HuH-7.5 (cell line): ENCODE measurements around the gene HYDIN.

Source experiments
- DNase-seq: peaks from one replicate; pipeline ENCODE4 v3.0.0; 2011; ENCODE audit warnings: low spot score

HYDIN gene

DNA sequence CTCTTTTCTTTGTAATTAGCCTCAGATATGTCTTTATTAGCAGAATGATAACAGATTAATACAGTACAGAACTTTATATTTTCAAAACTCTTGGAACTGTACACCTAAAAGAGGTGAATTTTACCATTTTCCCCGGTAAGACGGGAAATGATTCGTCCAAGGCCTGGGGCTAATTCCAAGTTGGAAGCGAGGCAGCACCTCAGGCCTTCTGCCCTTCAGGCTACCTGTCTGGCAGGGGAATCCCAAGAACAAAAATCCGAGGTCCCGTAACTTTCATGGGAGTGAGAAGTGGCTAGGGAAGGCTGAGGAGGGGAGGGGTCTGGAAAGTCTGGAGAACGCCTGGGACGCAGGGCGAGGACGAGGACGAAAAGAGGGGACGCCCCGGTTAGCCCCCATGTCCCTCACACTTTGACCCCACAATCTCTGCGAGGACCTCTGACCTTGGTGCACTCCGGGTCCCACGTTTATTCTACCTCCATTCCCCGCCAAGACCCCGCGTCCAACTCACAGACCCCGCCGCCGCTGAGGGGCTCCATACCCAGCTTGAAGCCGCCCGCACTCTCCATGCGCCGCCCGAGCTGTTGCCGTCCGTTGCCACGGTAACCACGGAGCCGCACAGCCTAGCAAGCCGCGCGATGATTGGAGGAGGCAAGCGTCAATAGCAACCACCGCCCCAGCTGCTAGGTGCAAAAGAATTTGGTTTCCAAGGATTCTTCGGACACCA lies at the start of gene HYDIN:
Gene HYDIN, minus strand, starts transcription at position 601 of the 724 bp plus-strand sequence. CDS start 43,827 bp downstream, outside the sequence.
- no peak for DNase-seq

DNA sequence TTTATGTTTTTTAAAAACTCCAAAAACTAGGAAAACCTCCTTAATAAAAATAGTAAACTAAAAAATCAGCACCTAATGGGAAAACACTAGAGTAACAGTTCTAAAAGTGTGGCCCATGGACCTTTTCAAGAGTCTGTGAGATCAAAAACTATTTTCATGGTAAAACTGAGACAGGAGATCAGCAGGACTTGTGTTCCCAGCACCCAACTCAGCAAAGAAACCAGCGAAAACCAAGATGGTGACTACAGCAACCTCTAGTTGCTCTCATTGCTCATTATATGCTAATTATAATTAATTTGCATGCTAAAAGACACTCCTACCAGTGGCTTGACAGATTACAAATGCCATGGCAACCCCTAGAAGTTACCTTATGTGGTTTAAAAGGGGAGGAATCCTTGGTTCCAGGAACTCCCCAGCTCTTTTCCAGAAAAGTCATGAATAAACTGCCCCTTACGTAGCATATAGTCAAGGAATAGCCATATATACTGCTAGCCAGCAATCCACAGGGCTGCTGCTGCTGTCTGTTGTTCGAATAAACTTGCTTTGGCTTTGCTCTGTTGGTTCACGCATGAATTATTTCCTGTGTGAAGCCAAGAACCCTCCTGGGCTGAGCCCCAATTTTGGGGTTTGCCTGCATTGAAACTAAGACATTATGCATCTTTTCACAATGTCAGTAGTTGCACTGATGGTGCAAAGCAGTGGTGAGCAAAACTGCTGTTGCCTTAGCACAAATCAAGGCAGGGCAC lies 46.2 kb upstream of the HYDIN start:
- DNase-seq: no peak

DNA sequence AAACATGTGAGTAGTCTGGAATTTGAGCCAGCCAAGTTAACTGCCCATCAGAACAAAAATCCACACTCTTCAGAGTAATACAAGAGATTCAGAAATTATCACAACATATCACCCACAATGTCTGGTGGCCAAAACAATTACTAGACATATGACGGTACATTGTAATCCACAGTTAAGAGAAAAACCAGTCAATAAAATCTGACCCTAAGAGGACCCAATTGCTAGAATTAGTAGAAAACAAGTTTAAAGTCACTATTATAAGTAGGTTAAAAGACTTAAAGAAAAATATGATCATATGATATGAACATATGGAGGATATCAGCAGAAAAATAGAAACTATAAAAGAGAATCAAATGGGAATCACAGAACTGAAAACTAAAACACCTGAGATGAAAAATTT lies 42.9 kb upstream of the HYDIN start:
- DNase-seq: no peak

DNA sequence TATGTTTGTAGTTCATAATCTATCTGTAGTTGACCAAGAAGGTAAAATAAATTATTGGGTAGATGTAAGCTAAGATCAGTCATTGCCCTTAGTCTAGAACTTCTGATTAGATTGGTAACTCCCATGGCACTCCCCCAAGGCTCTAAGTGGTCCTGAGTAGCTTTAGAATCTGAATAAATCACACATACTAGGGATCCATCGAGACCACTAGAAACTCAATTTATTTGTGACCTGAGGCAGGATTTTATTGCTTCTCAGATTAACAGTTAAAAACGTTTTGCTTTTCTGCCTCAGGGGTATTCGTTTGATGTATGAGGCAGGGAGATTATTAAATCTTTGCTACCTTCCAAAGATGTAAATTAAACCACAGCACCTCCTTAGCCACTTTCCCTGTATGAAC lies 33.8 kb upstream of the HYDIN start:
- DNase-seq: no peak

DNA sequence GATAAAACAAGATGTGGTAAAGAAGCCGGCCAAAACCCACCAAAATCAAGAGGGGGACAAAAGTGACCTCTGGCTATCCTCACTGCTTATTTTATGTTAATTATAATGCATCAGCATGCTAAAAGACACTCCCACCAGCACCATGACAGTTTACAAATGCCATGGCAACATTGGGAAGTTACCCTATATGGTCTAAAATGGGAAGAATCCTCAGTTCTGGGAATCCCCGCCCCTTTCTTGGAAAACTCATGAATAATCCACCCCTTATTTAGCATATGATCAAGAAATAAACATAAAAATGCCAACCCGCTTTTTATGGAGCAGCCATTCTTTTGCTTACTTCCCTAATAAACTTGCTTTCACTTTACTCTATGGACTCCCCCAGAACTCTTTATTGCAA lies 33.1 kb upstream of the HYDIN start:
- DNase-seq: no peak

DNA sequence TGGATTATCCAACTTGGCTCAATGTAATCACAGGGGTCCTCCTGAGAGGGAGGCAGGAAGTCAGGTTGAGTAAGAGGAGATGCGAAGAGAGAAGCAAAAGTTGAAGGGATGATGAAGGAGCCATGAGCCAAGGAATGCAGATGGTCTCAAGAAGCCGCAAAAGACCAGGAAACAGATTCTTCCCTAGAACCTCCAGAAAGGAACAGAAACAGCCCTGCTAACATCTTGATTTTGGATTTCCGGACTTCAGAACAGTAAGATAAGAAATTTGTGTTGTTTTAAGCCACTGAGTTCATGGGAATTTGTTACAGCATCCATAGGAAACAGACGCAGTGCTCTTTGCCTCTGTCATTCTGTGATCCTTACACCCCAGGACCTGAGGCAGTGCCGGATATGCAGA lies 31.9 kb upstream of the HYDIN start:
- DNase-seq: no peak

DNA sequence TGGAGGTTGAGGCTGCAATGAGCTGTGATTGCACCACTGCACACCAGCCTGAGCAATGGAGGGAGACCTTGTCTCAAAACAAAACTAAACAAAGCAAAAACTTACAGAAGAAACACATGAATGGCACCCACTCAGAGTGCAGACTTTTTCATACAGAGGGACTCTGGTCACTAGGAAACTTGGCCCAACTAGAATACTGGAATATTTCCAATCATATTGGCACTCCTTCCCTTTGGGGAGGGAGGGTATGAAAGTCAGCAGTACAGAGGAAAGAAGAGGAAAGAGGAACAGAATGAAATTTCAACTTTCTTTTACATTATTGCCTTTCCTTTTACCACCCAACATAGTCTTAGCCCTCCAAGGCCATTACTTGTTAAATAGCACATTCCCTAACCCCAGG lies 30.5 kb upstream of the HYDIN start:
- DNase-seq: no peak

DNA sequence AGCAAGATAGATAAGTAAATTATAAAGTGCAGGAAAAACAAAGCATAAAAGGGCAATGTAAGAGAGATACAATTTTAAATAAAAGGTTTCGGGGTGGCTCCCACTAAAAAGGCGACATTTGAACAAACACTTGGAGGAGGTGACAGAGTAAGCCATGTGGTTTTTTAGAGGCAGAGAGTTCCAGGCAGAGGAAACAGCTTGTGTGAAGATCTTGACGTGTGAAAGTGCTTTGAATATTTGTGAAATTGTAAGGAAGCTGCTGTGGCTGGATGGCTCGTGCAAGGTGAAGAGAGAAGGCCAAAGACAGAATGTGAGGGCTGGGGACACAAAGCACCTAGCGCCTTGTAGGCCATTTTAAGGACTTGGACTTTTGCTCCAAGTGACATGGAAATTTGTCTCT lies 28.6 kb upstream of the HYDIN start:
- no peak for DNase-seq

DNA sequence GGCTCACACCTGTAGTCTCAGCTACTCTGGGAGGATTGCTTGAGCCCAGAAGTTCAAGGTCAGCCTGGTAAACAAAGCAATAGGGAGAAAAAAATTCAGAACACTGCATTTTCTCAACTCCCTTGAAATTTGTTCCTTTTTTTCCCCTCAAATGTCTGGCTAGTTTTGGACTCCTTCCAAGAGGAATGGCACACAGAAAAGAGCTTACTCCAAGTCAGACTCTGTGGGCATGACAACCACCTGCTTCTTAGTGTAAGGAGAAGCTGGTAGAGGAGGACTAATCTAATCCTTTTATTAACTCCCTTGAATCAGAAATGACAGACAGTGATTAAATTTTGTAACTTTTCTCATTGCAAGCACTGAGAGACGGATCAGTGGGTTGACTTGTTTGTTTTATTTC lies 27.9 kb upstream of the HYDIN start:
- no peak for DNase-seq

DNA sequence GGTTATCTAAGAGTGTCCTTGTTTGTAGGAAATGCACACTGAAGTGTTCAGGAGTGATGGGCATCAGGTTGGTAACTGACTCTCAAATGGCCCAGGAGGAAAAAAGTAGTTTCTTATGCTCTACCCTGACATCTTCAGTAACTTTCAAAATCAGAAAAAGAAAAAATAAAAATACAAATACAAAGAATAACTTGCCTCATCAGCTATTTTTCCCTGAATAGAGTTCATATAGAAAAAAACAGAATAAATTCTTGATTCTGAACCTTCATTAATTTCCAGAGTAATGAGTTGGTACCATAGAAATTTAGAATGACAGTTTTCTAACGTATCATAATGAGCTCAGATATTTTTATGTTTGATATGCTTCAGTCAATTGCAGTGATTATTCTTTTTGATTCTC lies 27.2 kb upstream of the HYDIN start:
- no peak for DNase-seq

DNA sequence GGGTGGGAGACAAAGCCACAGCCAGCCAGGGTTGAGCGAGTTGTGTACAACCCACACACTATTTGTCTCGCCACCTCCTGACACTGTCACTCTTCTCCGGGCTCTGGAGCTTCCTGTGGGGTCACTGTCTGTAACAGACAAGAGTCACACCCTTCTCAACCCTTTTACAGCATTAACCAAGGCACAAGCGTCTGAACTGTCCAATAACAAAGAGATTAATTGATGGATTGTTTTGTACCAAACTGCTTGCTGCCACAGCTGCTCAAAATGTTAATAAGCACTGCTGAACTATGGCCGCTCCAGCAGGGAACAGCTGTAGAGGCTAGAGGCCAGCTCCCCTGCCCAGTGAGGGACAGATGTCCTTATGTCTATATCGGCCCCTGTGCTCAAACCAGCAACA lies 25.2 kb upstream of the HYDIN start:
- DNase-seq: no peak

DNA sequence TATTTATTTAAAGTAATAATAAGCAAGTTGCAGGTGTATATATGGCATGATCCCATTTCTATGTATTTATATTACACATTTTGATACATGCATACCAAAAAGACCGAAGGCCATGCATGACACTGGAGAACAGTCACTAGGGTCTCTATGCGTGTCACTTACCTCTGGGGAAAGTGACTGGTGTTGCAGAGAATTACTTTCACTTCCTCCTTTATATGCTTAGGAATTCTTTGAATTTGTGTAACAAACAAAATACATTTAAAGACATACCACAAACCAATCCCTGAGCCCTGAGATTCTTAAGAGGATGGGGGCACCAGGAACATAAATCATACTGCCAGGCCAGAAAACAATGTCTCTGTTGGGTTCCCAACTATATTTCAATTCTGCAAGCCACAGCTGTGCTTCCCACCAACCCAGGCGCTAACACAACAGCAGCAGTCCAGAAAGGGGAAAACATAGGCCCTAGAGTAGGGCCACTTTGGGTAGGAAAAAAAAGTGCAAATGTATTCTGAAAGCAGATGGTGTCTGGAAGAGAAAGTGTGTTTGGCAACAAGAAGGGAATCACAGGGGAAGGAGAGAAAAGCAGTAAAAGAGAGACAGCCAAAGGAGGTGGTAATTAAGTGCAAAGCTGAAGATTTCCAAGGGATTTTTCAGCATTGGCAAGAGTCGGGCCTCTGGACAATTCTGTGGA lies 24.5 kb upstream of the HYDIN start:
- DNase-seq: no peak

DNA sequence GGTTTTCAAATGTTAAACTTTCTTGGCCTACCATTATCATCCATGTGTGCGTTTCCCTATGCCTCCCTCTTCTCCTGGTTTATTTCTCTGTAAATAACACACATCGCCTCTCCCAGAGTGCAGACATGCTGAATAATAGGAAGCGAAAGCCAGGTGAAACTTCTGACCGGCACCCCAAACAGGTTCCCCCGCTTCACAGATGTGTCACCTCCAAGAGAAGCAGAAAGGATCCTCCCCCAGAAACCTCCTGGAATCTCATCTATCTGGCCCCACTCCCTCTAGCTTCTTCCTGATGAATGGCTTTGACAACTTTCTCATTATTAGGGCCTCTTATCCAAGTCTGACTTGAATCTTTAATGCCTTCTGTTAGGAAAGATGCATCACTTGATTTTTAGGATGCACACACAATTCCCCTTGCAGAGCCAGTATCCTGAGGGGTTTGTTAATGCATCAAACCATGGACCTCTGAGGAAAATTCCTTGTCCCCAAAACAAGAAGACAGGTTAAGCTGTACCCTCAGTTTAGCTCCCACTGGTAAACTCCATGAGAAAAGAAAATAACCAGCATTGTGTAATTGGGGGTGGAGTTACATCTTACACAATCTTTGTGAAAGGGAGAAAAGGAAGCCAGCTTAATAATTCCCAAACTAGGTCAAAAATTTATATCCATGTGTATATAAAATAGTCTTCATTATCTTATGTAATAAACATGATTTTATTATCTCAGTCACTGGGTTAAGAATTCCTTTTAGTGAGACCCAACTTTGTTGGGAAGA lies 20.1 kb upstream of the HYDIN start:
- no peak for DNase-seq

DNA sequence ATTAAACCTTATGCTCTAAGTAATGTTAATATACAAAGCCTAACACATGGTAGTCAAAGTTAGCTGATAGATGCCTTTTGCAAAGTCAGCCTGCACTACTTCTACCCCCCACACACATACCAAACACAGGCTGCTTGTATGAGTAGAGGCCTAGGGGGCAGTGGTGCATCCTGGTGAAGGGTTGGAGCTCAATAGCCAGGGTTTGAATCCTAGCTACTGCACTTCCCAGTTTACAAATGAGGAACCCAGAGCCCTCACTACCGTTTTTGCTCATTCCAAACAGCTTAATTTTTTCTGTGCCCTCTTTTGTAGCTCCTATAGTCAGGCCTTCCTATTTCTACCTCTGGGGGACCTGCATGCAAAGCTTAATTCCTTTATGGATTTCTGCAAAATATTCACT lies 18.9 kb upstream of the HYDIN start:
- DNase-seq: no peak

DNA sequence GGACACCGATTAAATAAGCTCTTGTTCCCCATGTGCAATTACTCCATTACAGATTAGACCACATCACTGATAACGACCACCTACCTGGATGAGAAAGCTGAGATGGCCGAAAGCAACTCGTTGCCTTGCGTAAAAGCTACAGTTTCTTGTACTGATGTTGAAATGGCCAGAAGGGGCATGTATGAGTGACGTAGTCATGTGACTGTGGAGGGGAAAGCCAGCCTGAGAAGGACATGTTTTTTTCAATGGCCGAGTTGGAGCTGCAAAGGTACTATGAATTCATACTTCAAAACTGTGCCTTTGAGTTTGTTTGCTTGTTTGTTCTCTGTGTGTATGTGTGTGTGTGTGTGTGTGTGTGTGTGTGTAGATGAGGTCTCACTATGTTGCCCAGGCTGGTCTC lies 17.0 kb upstream of the HYDIN start:
- no peak for DNase-seq

DNA sequence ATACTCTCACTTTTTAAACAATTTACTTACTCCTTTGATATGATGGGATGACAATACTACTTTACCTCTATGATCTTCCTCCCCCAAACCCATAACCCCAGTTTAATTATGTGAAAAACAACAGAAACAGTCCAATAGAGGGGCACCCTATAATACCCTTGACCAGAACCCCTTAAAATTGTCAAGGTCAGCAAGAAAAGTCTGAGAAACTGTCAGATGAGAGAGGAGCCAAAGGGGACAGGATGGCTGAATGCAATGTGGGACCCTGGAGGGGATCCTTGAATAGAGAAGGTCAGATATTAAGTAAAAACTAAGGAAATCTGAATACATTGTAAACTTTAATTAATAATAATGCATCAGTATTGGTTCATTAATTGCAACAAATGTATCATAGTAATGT lies 15.8 kb upstream of the HYDIN start:
- DNase-seq: no peak

DNA sequence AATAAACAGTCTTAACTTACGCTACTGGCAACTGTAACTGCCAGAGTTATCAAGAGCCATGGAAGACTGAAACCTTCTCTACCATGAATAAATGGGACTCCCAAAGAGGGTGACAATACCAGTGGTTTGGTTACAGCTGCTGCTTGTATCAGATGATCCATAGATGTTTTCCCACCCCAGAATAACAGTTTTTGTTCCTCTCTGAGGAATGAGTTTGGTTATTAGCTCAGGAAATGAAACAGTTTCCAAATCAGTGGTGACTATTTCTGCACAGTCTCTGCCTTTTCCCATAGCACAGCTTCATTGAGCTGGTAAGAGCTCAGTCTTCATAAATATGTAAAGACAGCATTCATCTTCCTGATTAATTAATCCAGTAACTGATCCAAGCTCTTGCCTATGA lies 14.0 kb upstream of the HYDIN start:
- no peak for DNase-seq

DNA sequence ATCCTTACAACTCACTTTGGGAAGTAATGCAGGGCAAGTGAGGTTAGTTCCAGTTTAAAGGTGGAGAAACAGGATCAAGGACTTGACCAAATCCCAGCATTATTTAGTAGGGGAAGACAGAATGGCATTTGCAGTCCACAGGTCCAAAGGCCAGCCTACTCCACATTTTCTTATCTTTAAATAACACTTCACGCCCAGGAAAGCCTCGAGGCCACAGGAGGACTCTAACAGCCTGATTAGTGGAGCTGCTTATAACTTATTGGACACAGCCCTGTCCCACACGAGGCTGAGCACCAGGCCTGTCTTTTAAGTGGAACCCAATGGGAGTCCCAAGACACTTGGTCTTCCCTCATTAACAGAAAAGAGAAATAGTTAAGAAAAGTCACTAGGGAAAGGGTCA lies 12.1 kb upstream of the HYDIN start:
- no peak for DNase-seq

DNA sequence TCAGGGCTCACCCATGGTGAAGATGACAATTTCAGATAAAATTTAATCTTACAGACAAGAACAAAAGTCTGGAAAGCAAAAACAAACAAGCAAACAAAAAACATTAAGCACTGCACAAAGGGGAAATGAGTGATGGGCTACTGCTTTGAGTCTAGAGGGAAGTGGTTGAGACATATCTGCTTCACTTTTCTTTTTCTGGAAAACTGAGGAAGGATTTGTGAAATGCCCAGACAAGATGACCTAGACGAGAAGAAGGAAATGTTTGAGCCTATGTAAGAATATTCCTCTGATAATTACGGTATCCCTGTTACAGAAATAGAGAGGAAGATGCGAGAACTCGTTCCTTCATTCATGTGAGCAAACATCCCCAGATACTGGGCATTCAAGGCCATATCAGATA lies 11.5 kb upstream of the HYDIN start:
- DNase-seq: no peak

DNA sequence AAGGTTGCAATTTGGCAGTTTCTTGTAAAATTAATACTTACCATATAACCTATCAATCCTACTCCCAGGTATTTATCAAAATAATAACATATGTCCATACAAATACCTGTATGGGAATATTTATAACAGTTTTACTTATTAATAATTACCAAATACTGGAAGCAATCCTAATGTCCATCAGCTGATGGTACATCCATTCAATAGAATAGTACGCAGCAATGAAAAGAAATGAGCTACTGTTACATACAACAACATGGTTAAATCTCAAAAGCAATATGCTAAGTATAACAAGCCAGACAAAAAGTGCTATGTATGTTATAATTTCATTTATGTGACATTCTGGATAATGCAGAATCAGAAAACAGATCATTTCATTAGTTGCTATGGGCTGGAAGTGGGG lies 1.2 kb downstream of the HYDIN start:
- no peak for DNase-seq

DNA sequence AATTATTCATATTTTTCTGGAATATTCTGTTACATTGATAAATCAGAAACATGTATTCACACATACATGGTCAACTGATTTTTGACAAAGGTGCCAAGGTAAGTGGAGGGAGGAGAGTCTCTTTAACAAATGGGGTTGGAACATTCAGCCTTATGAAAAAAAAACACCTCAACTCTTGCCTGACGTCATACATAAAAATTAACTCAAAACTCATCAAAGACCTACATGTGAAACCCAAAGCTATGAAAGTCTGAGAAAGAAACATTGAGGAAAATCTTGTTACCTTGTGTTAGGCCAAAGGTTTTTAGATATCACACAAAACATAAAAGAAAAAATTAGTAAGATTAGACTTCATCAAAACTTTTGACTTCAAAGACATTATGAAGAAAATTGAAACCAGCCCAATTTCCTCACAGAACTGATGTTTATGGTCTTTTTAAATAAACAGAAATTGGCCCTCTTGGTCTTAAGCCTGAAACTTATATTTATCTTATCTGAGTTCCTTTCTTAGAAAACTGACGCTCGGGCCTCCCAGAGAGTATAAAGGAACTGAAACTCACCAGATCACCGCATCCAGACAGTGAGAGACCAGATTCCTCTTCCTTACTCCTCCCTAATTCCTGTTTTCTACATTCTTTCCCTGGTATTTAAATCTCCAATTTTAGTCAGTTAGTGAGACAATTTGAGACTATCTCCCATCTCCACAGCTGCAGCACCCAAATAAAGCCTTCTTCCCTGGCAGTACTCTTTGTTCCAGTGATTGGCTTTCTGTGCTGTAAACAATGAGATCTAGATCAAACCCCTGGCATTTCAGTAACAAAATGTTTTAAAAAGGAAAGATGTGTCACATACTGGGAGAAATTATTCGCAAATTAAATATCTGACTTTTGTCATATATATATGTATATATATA lies 4.0 kb downstream of the HYDIN start:
- no peak for DNase-seq
